GM23338 (cell line): ENCODE results near the gene INTU.

ENCODE experiments used
- CREB1 ChIP-seq: fragments of 250-450 bp; sonication (Bioruptor Pico); IDR thresholded peaks from 2 replicates; pipeline ENCODE4 v1.5.0; 2020; ENCODE audit warnings: low read depth, mild to moderate bottlenecking, moderate library complexity
- EZH2 ChIP-seq: fragments of 200-600 bp; sonication (generic); IDR thresholded peaks from one replicate; pipeline ENCODE4 v1.8.0; 2017; ENCODE audit warnings: antibody characterized with exemption, mild to moderate bottlenecking, low read depth; ENCODE audit not compliant: unreplicated experiment
- POLR2AphosphoS5 ChIP-seq: IDR thresholded peaks from 2 replicates; pipeline ENCODE4 v1.6.1; 2016; ENCODE audit warnings: antibody characterized with exemption, low read depth
- ZNF114 ChIP-seq: fragments of 250-450 bp; sonication (Bioruptor Pico); IDR thresholded peaks from 2 replicates; pipeline ENCODE4 v1.5.0; 2020; ENCODE audit warnings: mild to moderate bottlenecking, moderate library complexity
- ZNF331 ChIP-seq: fragments of 250-450 bp; sonication (Bioruptor Pico); IDR thresholded peaks from 2 replicates; pipeline ENCODE4 v1.5.0; 2020; ENCODE audit warnings: low read depth, mild to moderate bottlenecking, moderate library complexity
- ZNF462 ChIP-seq: fragments of 250-450 bp; sonication (Bioruptor Pico); IDR thresholded peaks from 2 replicates; pipeline ENCODE4 v1.5.0; 2020; ENCODE audit warnings: mild to moderate bottlenecking, moderate library complexity
- TF ChIP-seq, protein P1 (sequence below), 2 experiments: fragments of 200-600 bp in 1 of 2; sonication (generic) in 1 of 2; conservative IDR thresholded peaks; 2 replicates each; pipeline versions ENCODE4 v1.5.1 to v1.6.1; 2016 to 2017; ENCODE audit warnings: antibody characterized with exemption in 2 of 2, low read depth in 2 of 2, mild to moderate bottlenecking in 2 of 2, moderate library complexity in 1 of 2
- TF ChIP-seq, protein P2 (sequence below): IDR thresholded peaks from one replicate; pipeline ENCODE4 v1.6.1; 2018; ENCODE audit warnings: antibody characterized with exemption; ENCODE audit not compliant: unreplicated experiment

- TF ChIP-seq ZNF331 (no peak), EZH2 (no peak), ZNF462 (no peak), POLR2AphosphoS5 (no peak), CREB1 (CRISPR knock-in tag) (no peak), ZNF114 (CRISPR knock-in tag) (no peak)
- TF ChIP-seq, protein P1, sequence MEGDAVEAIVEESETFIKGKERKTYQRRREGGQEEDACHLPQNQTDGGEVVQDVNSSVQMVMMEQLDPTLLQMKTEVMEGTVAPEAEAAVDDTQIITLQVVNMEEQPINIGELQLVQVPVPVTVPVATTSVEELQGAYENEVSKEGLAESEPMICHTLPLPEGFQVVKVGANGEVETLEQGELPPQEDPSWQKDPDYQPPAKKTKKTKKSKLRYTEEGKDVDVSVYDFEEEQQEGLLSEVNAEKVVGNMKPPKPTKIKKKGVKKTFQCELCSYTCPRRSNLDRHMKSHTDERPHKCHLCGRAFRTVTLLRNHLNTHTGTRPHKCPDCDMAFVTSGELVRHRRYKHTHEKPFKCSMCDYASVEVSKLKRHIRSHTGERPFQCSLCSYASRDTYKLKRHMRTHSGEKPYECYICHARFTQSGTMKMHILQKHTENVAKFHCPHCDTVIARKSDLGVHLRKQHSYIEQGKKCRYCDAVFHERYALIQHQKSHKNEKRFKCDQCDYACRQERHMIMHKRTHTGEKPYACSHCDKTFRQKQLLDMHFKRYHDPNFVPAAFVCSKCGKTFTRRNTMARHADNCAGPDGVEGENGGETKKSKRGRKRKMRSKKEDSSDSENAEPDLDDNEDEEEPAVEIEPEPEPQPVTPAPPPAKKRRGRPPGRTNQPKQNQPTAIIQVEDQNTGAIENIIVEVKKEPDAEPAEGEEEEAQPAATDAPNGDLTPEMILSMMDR (conservative IDR thresholded peaks at IDR 0.05; ENCODE audit: low read depth in 2 of 2), result no peak
- TF ChIP-seq, protein P2, sequence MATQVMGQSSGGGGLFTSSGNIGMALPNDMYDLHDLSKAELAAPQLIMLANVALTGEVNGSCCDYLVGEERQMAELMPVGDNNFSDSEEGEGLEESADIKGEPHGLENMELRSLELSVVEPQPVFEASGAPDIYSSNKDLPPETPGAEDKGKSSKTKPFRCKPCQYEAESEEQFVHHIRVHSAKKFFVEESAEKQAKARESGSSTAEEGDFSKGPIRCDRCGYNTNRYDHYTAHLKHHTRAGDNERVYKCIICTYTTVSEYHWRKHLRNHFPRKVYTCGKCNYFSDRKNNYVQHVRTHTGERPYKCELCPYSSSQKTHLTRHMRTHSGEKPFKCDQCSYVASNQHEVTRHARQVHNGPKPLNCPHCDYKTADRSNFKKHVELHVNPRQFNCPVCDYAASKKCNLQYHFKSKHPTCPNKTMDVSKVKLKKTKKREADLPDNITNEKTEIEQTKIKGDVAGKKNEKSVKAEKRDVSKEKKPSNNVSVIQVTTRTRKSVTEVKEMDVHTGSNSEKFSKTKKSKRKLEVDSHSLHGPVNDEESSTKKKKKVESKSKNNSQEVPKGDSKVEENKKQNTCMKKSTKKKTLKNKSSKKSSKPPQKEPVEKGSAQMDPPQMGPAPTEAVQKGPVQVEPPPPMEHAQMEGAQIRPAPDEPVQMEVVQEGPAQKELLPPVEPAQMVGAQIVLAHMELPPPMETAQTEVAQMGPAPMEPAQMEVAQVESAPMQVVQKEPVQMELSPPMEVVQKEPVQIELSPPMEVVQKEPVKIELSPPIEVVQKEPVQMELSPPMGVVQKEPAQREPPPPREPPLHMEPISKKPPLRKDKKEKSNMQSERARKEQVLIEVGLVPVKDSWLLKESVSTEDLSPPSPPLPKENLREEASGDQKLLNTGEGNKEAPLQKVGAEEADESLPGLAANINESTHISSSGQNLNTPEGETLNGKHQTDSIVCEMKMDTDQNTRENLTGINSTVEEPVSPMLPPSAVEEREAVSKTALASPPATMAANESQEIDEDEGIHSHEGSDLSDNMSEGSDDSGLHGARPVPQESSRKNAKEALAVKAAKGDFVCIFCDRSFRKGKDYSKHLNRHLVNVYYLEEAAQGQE, result no peak
These were observed 8.8 kb downstream of the INTU start for GRCh38 chr4:127641524-127641923.
